SK-N-SH (cell line): Measurements from ENCODE around the gene FNDC10.

Experiments
- CTCF ChIP-seq: fragments of 200-600 bp; sonication (generic); IDR thresholded peaks from 2 replicates; pipeline ENCODE4 v1.6.1; 2017; ENCODE audit warnings: antibody characterized with exemption, mild to moderate bottlenecking, moderate library complexity
- JUND ChIP-seq: IDR thresholded peaks from 2 replicates; pipeline ENCODE4 v1.4.0; 2012
- MXI1 ChIP-seq: IDR thresholded peaks from 2 replicates; pipeline ENCODE4 v1.6.1; 2012; ENCODE audit warnings: mild to moderate bottlenecking, low read depth, low read length, improper control_type of control experiment
- RFX5 ChIP-seq: IDR thresholded peaks from 2 replicates; pipeline ENCODE4 v1.6.1; 2012; ENCODE audit warnings: mild to moderate bottlenecking, improper control_type of control experiment, low read length
- SMC3 ChIP-seq: IDR thresholded peaks from 2 replicates; pipeline ENCODE4 v1.6.1; 2012; ENCODE audit warnings: low read depth, low read length, improper control_type of control experiment

GRCh38 chr1:1625404-1625775 is 25.5 kb upstream of the FNDC10 start:
- TF ChIP-seq MXI1: no peak
- TF ChIP-seq CTCF: no peak
- no peak for TF ChIP-seq RFX5
- no peak for TF ChIP-seq SMC3
- no peak for TF ChIP-seq JUND
